GM12874 (cell line): ENCODE results near the gene SPOCK3.

Experiments
- CTCF ChIP-seq: IDR thresholded peaks from 2 replicates; pipeline ENCODE4 v1.5.1; 2011; ENCODE audit warnings: low read depth, mild to moderate bottlenecking, control low read depth, low read length, moderate library complexity; ENCODE audit not compliant: insufficient read depth

The SPOCK3 gene

GRCh38 chr4:167171928-167172327, 62.4 kb downstream of the SPOCK3 start:
- TF ChIP-seq CTCF: no peak

DNA sequence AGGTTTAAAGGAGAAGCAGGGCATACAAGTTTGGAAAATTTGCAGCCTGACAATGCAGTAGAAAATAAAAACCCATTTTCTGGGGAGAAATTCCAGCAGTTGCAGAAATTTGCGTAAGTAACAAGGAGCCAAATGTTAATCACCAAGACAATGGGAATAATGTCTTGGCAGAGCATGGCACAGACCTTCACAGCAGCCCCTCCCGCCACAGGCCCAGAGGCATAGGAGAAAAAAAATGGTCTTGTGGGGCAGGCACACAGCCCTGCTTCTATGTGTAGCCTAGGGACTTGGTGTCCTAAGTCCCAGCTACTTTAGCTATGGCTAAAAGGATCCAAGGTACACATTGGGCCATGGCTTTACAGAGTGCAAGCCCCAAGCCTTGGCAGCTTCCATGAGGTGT, 65.7 kb downstream of the SPOCK3 start:
- TF ChIP-seq CTCF: no peak

- no peak for TF ChIP-seq CTCF
Observed at GRCh38 chr4:167150587-167150986, 83.7 kb downstream of the SPOCK3 start.

- no peak for TF ChIP-seq CTCF
Observed at GRCh38 chr4:167144605-167145004, 89.7 kb downstream of the SPOCK3 start.

DNA sequence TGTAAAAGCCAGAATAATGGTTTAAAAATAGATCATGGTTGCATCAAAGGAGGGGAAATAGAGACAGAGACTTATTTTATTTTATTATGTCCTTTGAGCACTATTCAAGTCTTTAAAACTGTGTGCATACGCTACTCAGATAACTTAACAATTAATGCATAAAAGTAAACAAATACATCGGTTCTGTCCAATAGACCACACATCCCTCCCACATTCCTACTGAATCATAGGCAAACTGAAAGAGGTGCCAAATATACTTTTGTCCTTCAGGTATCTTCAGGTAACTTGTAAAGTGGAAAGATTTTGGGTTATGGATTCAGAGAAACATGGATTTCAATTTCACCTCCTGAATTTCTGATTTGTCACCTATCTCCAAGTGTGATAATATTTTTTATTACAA, 91.3 kb downstream of the SPOCK3 start:
- TF ChIP-seq CTCF: no peak

GRCh38 chr4:167136270-167136669, 98.0 kb downstream of the SPOCK3 start:
- TF ChIP-seq CTCF: no peak

- no peak for TF ChIP-seq CTCF
Observed at GRCh38 chr4:167129146-167129545, 105.1 kb downstream of the SPOCK3 start.

DNA sequence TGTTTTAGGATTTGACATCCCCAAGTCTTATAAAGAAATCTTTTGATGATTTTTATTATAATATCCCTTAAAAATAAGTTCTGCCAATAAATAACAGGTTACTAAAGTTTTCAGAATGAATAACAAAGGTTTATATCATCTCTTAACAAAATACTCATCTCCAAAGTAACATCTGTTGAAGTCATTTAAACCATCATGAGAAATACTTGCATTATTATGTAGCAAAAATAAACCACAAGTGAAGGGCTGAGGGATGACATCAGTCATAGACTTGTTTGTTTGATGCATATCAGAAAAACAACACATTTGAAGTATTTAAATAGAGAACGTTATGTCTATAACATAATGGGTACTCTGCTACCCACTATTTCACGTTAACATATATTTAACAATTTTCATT, 114.9 kb downstream of the SPOCK3 start:
- no peak for TF ChIP-seq CTCF
